Measurements from ENCODE around the gene LCA5L.

Gene LCA5L

DNA sequence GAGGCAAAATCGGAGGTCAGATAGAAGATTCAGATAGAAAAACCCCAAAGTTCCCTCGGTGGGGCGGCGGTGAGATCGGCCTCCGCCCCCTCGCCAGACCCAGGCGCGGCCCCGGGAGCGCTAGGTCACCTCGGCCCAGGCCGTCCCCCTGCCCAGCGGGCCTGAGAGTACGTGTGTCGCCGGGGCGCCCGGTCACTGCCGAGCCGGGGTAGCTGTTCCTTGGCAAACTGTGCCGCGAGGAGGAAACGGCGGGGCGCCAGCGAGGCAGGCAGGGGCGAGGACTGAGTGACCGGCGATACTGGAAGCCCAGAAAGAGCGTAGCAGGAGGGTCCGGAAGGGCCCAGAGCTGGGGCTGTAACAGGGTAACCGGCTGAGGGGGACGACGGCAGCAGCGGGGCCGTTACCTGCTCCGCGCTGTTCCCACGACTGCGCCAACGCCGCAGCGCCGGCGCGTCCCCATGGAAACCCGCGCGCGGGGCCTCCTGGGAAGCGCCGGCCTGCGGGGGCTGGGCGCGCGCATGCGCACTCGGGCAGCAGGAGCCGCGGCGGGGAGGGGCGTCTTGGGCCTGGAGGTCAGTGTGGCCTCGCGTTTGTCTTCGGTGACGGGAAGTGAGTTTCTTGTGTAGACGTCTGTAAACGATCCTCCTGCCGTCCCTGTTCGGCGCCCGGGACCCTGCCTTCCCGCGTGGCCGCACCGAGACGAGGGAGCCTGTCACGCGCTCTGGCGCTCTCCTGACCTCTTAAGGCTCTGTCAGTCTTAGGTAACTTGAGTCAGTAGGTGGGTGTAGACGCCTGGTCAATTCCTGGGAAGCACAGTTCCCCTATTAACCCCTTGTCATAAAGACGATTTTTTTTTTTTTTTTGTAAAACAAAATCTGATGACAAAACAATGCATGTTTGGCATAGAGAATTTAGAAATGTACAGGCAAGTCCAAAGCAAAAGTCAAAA is at the start of gene LCA5L:
Gene LCA5L, minus strand, starts transcription at position 458 of the 949 bp plus-strand sequence. CDS start 17,285 bp downstream, outside the sequence.
- DNase-seq (ENCODE audit: low spot score), result peak; percentile 94

DNA sequence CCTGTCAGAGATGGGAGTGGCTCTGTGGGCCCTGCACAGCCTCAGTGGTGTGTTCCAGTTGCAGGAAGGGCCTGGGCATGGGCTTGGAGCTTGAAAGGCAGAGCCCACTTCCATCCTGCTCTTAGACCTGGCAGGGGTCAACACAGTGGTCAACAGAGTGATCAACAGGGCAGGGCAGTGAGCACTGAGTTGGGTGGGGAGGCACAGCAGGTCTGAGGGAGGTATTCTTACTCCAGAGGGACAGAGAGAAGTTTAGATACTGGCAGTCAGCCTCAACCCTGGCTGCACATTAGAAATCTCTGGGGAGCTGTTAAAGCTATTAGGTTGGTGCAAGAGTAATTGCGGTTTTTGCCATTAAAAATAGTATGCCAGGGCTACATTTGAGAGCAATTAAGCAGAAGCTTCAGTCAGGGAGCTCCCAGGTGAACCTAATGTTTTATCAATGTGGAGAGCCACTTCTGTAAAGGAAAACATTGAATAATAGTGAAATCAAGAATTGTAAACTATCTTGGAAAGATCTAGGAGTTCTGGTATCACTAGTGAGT is 43.9 kb upstream of the LCA5L start:
- DNase-seq (ENCODE audit: low spot score), result no peak

DNA sequence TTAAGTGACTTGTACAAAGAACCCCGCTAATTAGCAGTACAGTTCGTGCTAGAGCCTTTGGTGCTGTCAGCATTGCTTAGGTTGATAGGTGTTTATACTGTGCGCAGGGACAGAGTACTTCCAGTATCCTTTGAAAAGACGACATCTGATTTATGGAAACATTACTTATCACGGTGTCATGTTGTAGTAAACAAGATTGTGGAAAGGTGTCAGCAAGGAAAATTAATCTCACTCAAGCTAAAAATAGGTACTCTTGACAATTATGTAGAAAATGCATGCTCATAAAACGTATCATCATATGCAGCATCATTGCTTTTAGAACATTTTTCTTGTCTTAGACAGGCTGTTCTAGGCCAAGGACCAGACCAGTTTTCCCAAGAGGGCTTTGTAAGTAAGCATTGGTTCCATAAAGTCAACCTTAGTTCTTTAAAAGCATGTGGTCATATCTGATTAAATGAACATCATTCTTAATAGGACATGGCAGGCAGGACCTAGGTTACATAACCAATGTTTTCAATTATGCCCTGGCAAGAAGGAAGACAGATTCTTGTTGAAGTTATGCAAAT is 39.2 kb upstream of the LCA5L start:
- DNase-seq (ENCODE audit: low spot score), result no peak

DNA sequence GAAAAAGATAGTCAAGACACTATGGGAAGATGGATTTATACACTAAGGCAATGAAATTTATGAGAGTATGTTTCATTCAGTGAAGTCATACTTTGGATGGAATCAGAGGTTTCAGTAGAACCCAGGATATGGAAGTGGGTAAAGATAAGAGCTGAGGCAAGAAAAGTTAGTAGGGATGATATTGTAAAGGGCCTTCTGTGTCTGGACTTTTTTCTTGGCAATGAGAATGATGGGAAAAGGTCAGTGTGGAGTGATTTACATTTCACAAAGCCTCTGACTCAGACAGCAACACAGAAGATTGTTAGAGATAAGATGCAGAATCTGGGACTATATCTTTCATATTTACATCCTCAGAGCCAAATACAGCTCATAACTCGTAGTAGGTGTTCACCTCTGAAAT is 38.3 kb upstream of the LCA5L start:
- DNase-seq (ENCODE audit: low spot score), result no peak

DNA sequence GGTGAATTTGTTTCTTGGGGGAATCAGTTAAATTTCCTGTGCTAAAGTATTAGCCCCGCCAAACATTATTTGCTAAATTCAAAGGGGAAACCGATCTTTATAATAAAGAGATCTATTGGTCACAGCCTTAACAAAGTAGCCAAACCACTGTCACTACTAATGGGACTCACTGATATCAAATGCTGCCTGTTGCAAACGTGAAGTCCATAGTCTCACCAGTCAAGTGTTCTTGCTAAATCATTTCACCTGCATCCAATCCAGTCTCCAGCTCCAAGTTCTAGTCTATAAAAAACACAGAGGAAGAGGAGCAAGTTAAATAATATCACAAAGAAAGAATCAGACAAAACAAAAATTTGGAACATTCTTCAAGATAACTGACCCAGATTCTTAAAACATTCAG is 36.3 kb upstream of the LCA5L start:
- no peak for DNase-seq (ENCODE audit: low spot score)

DNA sequence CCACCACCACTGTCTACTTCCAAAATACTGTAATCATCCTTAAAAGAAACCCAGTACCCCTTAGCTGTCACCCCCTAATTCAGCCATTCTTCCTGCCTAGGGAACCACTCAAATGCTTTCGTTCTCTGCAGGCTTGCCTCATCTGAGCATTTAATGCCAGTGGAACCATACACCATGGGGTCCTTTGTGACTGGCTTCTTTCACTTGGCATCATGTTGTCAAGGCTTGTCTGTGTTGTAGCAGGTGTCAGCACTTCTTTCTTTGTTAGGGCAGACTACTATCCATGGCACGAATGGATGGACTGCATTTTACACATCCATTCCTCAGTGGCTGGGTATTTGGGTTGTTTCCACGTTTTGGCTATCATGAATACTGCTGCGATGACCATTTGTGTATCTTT is 34.7 kb upstream of the LCA5L start:
- DNase-seq (ENCODE audit: low spot score), result no peak

DNA sequence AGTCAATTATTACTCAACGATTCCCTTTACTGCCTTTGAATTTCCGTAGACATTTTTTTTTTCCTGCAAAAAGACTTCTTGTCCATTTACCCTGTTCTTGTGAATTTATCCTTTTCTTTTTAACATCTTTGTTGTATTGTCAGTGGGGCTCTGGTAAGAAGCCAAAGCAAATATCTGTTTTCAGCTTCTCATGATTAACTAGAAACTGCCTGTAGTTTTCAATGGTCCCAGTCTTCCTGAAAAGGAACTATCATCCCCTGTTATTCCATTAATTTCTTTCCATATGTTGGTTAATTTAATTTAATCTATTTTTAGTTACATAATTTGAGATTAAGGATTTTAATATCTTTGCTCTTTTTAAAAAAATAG is 34.2 kb upstream of the LCA5L start:
- DNase-seq (ENCODE audit: low spot score), result no peak

DNA sequence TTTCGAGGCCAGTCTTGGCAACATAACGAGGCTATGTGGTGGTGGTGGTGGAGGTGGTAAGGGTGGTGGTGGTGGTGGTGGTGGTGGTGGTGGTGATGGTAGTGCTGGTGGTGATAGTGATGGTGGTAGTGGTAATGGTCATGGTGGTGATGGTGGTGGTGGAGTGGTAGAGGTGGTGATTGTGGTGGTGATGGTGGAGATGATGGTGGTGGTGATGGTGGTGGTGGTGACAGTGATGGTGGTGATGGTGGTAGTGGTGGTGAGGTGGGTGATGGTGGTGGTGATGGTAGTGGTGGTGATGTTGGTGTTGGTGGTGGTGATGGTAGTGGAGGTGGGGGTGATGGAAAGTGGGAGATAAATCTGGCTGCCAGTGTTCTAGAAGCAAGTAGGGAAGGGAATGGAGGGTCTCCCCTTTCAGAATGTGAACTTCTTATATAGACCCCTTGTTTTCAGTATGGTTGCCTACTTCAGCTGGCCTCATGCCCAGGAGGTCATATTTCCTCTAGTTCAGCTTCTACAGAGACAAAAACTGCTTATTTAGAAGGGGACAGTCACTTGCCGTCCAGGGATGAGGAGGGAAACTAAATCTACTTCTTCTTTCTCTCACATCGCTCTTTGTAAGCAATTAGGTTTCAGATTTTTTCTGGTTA is 33.7 kb upstream of the LCA5L start:
- no peak for DNase-seq (ENCODE audit: low spot score)

DNA sequence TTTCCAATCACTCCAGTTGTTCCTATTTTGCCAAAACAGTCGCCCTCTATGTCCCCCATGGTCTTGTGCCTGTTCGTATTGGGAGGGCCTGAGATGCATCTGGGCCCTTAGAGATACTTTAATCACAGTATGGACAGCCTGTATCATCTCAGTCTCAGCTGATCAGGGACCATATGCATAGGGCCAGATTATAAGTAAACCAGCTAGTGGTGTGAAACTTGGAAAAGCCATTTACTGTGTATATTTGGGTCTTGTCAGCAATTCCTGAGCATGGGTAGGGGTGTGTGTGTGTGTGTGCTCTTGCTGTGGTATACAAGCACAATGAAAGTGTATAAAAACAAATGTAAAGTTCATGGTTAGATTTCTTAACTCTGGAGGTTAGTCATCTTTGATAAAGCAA is 29.0 kb upstream of the LCA5L start:
- DNase-seq (ENCODE audit: low spot score), result no peak

DNA sequence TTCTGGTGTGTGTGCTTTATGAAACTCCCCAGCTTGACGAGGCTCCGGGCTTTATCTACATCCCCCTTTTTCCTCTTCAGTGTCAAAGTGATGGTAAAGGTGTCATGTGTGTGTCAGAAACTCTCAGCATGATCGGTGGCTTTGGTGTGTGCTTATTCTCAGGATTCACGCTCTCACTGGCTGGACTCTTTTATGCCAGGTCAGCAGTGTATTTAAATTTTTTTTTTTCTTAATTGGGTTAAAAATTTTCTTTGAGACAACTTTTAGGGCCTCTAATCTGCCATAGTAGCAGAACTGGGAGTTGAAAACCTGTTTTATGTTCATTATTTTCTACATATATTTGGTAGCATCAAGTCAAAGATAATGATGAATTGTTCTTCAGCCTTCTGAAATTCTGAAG is 27.2 kb upstream of the LCA5L start:
- DNase-seq (ENCODE audit: low spot score), result no peak

DNA sequence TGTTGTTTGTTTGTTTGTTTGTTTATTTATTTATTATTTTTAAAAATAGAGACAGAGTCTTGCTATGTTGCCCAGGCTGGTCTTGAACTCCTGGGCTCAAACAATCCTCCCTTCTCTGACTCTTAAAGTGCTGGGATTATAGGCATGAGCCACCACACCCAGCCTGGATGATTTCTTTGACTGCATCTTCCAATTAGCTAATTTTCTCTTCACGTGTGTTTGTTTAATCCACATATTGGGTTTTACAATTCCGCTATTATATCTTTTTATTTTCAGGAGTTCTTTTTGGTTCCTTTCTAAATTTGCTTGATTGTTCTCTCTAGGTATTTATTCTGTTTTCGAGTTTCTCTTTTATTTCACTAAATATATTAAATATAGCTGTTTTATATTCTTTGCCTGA is 26.0 kb upstream of the LCA5L start:
- no peak for DNase-seq (ENCODE audit: low spot score)

DNA sequence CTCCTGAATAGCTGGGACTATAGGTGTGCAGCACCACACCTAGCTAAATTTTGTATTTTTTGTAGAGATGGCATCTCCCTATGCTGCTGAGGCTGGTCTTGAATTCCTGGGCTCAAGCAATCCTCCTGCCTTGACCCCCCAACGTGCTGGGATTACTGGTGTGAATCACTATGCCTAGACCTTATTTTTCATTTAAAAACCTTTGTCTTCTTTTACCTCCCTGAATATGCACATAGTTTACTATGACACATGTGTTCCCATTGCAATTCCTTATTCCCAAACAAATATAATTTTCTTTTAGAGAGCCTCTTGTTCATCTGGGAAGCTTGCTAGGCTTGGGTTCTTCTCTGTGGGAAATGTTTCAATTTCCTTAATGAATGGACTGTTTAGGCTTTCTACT is 23.0 kb upstream of the LCA5L start:
- DNase-seq (ENCODE audit: low spot score), result no peak

DNA sequence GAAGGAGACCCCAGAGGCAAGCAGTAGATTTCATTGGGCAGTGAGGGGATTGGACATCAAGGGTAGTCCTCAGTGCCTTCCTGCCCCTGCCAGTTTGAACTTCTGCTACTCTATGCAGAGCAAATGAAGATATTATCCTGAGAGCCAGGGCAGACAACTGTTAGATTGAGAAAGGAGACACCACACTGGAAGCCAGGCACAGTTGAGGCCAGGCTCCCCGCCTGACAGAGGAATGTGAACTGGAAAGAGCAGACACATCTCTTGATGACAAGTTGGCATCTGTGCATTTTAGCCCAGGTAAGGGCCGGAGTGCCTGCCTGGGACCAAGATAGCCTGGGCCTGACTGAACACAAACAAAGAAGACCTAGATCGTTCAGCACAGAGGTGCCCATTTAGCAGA is 22.2 kb upstream of the LCA5L start:
- no peak for DNase-seq (ENCODE audit: low spot score)

DNA sequence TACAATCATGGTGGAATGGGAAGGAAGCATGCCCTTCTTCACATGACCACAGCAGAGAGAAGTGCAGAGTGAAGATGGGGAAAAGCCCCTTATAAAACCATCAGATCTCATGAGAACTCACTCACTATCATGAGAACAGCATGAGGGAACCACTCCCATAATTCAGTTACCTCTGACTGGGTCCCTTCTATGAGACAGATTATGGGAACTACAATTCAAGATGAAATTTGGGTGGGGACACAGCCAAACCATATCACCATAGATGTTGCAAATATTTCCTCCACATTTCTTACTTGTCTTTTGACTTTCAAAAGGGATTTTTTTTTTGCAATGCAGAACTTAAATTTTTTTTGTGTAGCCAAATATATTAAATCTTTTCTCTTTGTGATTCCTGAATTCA is 21.0 kb upstream of the LCA5L start:
- no peak for DNase-seq (ENCODE audit: low spot score)

DNA sequence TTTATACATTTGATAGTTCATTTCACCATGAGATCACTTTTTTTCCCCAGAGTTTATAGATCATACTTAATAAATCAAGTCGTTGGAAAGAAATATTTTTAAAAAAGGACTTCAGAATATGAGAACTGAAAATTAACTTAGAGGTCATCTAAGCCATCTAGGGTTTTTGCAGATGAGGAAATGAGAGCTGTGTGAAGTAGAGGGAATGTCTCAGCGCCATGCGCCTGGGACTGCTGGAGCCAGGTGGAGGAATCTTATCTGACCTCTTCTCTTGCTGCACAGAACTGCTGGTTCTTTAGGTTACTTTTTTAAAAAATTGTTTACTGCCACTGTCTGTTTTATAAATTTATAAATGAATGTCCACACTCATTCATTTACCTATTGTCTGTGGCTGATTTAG is 17.7 kb upstream of the LCA5L start:
- DNase-seq (ENCODE audit: low spot score), result no peak

DNA sequence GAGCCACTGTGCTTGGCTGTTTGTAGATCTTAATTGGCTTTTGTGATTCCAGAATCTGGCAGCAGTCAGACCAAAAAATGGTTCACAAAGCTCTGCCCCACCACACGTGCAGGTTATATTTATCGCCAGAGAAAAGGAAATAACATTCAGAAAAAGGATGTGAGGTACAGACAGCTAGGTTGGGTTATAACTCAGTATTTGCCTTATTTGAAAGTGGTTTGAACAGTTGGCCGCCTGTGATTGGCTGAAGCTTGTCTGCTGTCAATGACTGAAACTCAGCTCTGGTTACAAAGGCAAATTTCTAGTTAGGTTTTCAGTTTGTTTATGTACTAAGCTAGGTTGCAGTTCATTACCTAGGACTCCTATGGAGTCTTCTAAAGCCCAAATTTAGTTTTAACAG is 15.8 kb upstream of the LCA5L start:
- no peak for DNase-seq (ENCODE audit: low spot score)

DNA sequence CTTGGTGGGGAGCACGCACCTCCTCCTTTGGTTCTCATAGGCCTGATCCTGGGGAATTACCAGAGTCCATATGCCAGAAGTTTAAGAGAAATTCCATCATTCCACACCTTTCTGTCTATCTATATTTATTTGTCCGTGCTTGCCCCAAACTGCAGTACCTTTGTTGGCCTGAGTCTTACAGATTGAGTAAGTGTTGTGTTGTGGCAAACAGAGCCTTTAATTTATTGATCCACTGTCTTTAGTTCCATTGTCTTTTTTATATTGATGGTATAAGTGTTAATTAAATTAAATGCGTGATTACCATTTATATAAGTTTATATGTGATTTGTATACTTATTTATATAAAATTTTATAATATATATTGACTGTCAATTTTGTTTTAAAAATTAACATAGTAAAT is 11.1 kb upstream of the LCA5L start:
- DNase-seq (ENCODE audit: low spot score), result no peak

DNA sequence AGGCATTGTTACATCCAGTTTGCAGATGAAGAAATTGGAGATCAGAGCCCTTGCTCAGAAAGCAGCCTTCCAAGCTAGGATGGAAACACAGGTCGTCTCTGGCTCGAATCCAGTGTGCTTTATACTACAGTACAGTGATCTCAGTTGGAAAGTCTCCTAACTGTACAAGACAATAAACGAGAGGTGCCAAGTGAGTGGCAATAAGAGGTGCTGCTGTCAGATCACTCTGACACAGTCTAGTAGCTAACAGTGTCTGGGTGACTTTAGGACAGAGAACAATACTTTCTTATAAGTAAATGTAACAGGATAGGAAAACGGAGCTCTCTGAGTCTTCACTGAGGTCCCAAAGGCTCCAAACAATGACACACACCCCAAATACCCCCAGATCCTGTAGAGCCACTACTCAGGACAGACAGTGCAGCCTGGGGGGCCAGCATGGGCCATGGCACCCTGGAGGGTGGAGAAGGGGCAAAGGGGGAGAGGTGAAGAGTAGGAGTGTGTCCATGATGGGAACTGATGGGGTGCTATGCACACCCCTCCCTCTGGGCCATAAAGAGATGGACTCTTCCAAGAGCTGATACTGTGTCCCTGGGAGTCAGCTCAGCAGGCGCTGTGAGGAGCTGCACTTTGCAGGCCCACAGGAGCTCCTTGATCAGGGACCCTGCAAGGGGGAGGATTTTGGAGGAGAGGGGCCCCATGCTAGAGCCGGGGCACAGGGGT is 9.5 kb upstream of the LCA5L start:
- DNase-seq (ENCODE audit: low spot score), result no peak

DNA sequence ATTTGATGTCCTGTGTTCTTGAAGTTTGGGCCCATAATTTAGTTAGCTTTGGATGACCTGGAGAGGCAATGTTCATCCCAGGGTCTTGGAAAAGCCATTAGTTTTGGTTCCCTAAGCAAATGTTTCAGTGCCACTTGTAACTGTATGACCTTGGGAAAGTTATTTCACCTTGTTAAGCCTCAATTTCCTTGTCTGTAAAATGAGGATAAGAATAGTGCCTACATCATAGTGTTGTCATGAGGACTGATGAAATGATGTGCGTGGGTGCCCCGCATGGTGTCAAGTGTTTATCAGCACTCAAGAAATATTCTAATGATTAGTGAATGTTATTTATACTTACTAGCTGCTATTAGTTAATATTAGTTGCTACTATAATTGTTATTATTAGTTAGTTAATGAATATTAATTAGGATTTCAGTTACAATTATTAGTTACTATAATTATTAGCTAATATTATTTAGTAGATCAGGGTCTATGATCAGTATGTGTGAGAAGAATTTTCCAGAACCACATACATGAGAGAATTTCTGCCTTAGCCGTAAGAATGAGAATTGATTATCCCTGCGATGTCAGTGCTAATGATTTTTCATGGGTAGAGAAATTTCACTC is 8.1 kb upstream of the LCA5L start:
- DNase-seq (ENCODE audit: low spot score), result no peak

DNA sequence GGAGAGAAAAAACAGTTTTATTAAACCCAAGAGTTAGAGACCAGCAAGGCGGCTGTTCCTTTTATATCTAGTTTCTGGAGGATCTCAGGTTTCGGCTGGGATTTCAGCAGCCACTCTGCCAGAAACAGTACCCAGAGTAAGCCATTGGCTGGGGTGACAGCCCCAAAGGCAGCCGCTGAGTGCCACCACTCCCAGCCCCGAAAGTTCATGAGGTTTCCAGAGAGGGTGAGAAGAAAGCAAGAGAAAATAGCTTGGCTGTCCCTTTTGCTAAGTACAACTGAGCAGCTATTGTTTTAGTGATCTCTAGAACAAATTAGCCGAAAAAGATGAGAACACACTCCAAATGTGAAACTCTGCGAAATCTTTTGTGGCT is 7.4 kb upstream of the LCA5L start:
- DNase-seq (ENCODE audit: low spot score), result no peak

DNA sequence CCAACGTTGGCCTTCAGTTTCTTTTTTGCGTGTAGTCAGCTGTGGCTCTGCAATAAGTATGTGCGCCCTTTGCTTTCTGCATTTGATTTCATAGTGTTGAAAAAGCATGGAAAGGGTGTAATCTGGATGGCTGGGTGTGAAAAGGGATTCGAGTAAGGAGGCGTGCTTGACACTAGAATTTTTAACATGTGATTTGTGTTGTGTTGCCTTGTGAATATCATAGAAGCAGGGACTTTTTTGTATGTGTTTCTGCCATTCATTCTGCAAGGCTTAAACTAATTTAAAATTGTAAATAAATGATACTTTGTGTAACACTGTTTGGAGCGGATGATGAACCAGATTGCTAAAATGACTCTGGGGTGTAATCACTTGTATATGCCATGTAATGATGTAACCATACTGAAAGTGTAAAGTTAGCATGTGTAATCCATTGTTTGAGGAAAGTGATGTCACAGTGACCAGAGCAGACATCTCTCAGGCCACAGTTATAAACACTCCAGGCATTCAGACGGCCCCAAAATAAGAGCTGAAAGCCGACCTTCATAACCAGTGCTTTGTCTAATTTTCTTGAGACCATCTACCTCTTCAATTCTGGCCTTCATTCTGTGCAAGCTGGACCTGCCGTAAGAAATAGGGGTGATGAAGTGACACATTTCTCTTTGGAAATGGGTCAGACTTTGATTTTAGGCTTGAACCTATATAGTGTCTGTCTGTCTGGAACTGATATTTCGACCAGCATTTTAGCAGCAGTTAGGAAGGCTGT is 6.8 kb upstream of the LCA5L start:
- DNase-seq (ENCODE audit: low spot score), result no peak
